Ovary (tissue), 3 donors: ENCODE data around the gene KRT3.

Experiments used
- CTCF ChIP-seq, 3 donors: fragments of 450-650 bp in 2 of 3; fragments of 200-600 bp in 1 of 3; IDR thresholded peaks; one replicate each; pipeline versions ENCODE4 v1.5.1 to v1.8.0; 2016 to 2022; ENCODE audit warnings: antibody characterized with exemption in 3 of 3, mild to moderate bottlenecking in 1 of 3
- EP300 ChIP-seq: sonication (generic); formaldehyde crosslinking; IDR thresholded peaks from one replicate; pipeline ENCODE4 v1.6.1; 2017; ENCODE audit warnings: antibody characterized with exemption
- POLR2A ChIP-seq: fragments of 450-650 bp; IDR thresholded peaks from one replicate; pipeline ENCODE4 v1.6.1; 2017; ENCODE audit warnings: antibody characterized with exemption, mild to moderate bottlenecking, moderate library complexity
- donor health status: DM: no; HTN: no; CAD: no.

GRCh38 chr12:52837413-52837741 lies 41.5 kb upstream of the KRT3 start:
- TF ChIP-seq CTCF (IDR thresholded peaks at IDR 0.05) (no peak), EP300 (no peak), POLR2A (no peak)
